ENCODE measurements around the gene RPA3. TPM values are rescaled to one million over a fixed set of nuclear protein-coding genes. Genes with fewer than 3 reads are reported as not detected.

RPA3 gene
- total and polyA plus RNA-seq, 4 donors = 22.6 to 40.9 (median 25.8) TPM

GRCh38 chr7:7709291-7709690 is 9.1 kb downstream of the RPA3 start:
- no peak for TF ChIP-seq CTCF (IDR thresholded peaks at IDR 0.05; ENCODE audit: control extremely low read depth, extremely low read depth)
- no peak for ATAC-seq (ENCODE audit: insufficient read depth, low FRiP score)
- no peak for DNase-seq
- H3K4me1 ChIP-seq (ENCODE audit: control insufficient read depth in 5 of 5, insufficient read depth in 5 of 5, low read length in 5 of 5) = peaks cover 0 to 11% (median 8%) of the 10 kb centered on the region in 5 donors
- H3K9ac ChIP-seq (ENCODE audit: insufficient read depth in 1 of 2, low read length in 2 of 2) = no peak overlapping the region
- H3K27ac ChIP-seq (ENCODE audit: low read depth in 1 of 2, low read length in 1 of 2) = no peak overlapping the region
- no peaks in the 10 kb centered on the region for H3K27me3 ChIP-seq (ENCODE audit: control insufficient read depth in 3 of 3, insufficient read depth in 3 of 3, low read length in 2 of 3)
- H3K9me3 ChIP-seq (ENCODE audit: control insufficient read depth in 4 of 4, insufficient read depth in 3 of 4, low read length in 3 of 4) = no peaks in the 10 kb centered on the region
- H3K36me3 ChIP-seq (ENCODE audit: control insufficient read depth in 4 of 4, insufficient read depth in 4 of 4, low read length in 4 of 4) = no peaks in the 10 kb centered on the region
- 71 to 76% methylated on average over 3 of the region's 3 CpGs for WGBS, 2 donors
- no peak overlapping the region for H3K4me3 ChIP-seq

DNA sequence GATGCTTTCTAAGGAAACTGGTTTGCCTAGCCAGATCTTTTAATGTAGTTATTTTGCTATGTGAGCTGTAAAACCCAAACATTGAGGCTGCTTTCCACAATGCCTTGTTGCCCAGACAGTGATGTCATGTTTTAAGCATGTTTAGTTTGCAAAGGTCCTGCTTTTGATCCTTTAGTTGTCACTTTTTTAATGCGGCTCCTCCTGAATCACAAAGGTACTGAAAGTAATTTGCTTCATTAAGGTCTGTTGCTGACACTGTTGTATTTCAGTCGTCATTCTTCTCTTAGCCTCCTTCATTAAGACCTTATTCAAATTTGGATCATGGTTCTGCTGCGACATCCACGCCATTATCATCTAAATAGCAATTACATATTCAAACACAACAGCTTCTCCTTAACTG is 10.6 kb downstream of the RPA3 start:
- DNase-seq (peak in 1 of 3 donors; percentile 15), ATAC-seq (ENCODE audit: insufficient read depth, low FRiP score) (no peak)

DNA sequence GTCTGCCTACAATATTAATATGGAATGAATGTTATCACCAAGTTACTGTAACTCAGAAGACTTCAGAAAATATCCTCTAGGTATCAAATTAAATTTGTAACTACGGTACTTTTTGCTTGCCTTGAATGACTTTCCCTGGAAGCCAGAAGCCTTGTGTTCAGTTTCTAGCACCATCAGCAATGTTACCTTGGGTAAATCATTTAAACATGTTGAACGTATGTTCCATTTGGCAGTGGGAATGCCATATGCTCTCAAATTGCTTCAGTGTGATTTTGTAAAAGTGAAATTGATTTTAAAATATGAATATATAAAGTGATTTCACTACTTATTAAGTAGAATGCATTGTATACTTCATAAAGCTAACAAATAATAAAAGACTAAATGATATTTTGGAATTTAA is 11.2 kb downstream of the RPA3 start:
- H3K9me3 ChIP-seq (ENCODE audit: control insufficient read depth in 4 of 4, insufficient read depth in 3 of 4, low read length in 3 of 4) = no peaks in the 10 kb centered on the region
- DNase-seq (no peak), ATAC-seq (ENCODE audit: insufficient read depth, low FRiP score) (no peak)
- TF ChIP-seq CTCF (IDR thresholded peaks at IDR 0.05; ENCODE audit: control extremely low read depth, extremely low read depth) = no peak
- H3K27ac ChIP-seq (ENCODE audit: low read depth in 1 of 2, low read length in 1 of 2) = no peak overlapping the region
- H3K27me3 ChIP-seq (ENCODE audit: control insufficient read depth in 3 of 3, insufficient read depth in 3 of 3, low read length in 2 of 3) = no peaks in the 10 kb centered on the region
- peaks cover 0 to 17% (median 11%) of the 10 kb centered on the region in 5 donors for H3K4me1 ChIP-seq (ENCODE audit: control insufficient read depth in 5 of 5, insufficient read depth in 5 of 5, low read length in 5 of 5)
- H3K4me3 ChIP-seq = no peak overlapping the region
- no peaks in the 10 kb centered on the region for H3K36me3 ChIP-seq (ENCODE audit: control insufficient read depth in 4 of 4, insufficient read depth in 4 of 4, low read length in 4 of 4)
- H3K9ac ChIP-seq (ENCODE audit: insufficient read depth in 1 of 2, low read length in 2 of 2) = no peak overlapping the region
- WGBS, 2 donors = 96 to 97% methylated on average over 2 of the region's 2 CpGs

More for the DNA sequence above, 10.6 kb downstream of the RPA3 start:
- H3K4me1 ChIP-seq (ENCODE audit: control insufficient read depth in 5 of 5, insufficient read depth in 5 of 5, low read length in 5 of 5) = peaks cover 0 to 16% (median 9%) of the 10 kb centered on the region in 5 donors
- H3K36me3 ChIP-seq (ENCODE audit: control insufficient read depth in 4 of 4, insufficient read depth in 4 of 4, low read length in 4 of 4) = no peaks in the 10 kb centered on the region
- H3K9me3 ChIP-seq (ENCODE audit: control insufficient read depth in 4 of 4, insufficient read depth in 3 of 4, low read length in 3 of 4) = no peaks in the 10 kb centered on the region
- WGBS, 2 donors = 89 to 97% methylated on average over 4 of the region's 4 CpGs
- peak overlapping the region in 1 of 2 donors; percentile 16 for H3K27ac ChIP-seq (ENCODE audit: low read depth in 1 of 2, low read length in 1 of 2)
- H3K27me3 ChIP-seq (ENCODE audit: control insufficient read depth in 3 of 3, insufficient read depth in 3 of 3, low read length in 2 of 3) = no peaks in the 10 kb centered on the region
- H3K4me3 ChIP-seq = no peak overlapping the region
- no peak for TF ChIP-seq CTCF (IDR thresholded peaks at IDR 0.05; ENCODE audit: control extremely low read depth, extremely low read depth)
- H3K9ac ChIP-seq (ENCODE audit: insufficient read depth in 1 of 2, low read length in 2 of 2) = no peak overlapping the region

- no peaks in the 10 kb centered on the region for H3K9me3 ChIP-seq (ENCODE audit: control insufficient read depth in 4 of 4, insufficient read depth in 3 of 4, low read length in 3 of 4)
- no peak overlapping the region for H3K4me3 ChIP-seq
- no peaks in the 10 kb centered on the region for H3K27me3 ChIP-seq (ENCODE audit: control insufficient read depth in 3 of 3, insufficient read depth in 3 of 3, low read length in 2 of 3)
- no peaks in the 10 kb centered on the region for H3K36me3 ChIP-seq (ENCODE audit: control insufficient read depth in 4 of 4, insufficient read depth in 4 of 4, low read length in 4 of 4)
- DNase-seq (no peak), ATAC-seq (ENCODE audit: insufficient read depth, low FRiP score) (no peak)
- H3K27ac ChIP-seq (ENCODE audit: low read depth in 1 of 2, low read length in 1 of 2) = no peak overlapping the region
- no peak for TF ChIP-seq CTCF (IDR thresholded peaks at IDR 0.05; ENCODE audit: control extremely low read depth, extremely low read depth)
- H3K4me1 ChIP-seq (ENCODE audit: control insufficient read depth in 5 of 5, insufficient read depth in 5 of 5, low read length in 5 of 5) = peaks cover 0 to 17% (median 11%) of the 10 kb centered on the region in 5 donors
- H3K9ac ChIP-seq (ENCODE audit: insufficient read depth in 1 of 2, low read length in 2 of 2) = no peak overlapping the region
- WGBS, 2 donors = 58 to 86% methylated on average over 4 of the region's 4 CpGs
Observed at GRCh38 chr7:7706556-7707172, 11.7 kb downstream of the RPA3 start.
